Measurements from ENCODE around the gene COA1.

Gene COA1

GRCh38 chr7:43618073-43618472 is 111.2 kb downstream of the COA1 start:
- Histone ChIP-seq H3K27me3 (ENCODE audit: insufficient read depth, poor library complexity, severe bottlenecking) (no peaks in the 10 kb centered on the region), H3K4me1 (ENCODE audit: insufficient read depth, poor library complexity, severe bottlenecking) (peaks cover 14% of the 10 kb centered on the region), H3K4me3 (ENCODE audit: severe bottlenecking) (no peak overlapping the region), H3K36me3 (ENCODE audit: low read depth) (peaks cover 100% of the 10 kb centered on the region), H3K27ac (ENCODE audit: poor library complexity, severe bottlenecking) (peak overlapping the region; percentile 38), H3K9me3 (ENCODE audit: severe bottlenecking) (no peaks in the 10 kb centered on the region)
- no peak for TF ChIP-seq CTCF (IDR thresholded peaks at IDR 0.05; ENCODE audit: poor library complexity, severe bottlenecking)
- no peak for DNase-seq (ENCODE audit: low spot score)
- ATAC-seq (ENCODE audit: low read depth) = peak; percentile 25; the same call in 2 of the 3 replicates

DNA sequence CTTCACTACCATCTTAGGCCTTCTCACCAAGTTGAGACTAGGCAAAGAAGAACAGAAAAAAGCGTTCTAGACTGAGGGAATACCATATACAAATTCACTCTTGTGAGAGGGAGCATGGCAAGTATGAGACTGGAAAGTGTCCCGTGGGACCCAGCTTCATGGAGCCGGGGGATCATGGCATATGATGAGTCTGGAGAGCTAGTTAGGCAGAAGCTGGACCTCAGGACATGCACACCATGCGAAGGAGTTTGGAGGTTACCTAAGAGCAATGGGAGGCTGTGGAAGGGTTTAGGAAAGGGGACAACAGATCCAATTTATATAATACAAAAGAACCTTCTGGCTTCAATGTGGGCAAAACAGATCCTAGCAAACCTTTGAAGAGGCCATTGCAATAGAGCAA is 112.3 kb downstream of the COA1 start:
- TF ChIP-seq CTCF (IDR thresholded peaks at IDR 0.05; ENCODE audit: poor library complexity, severe bottlenecking) = no peak
- H3K9me3 ChIP-seq (ENCODE audit: severe bottlenecking) = no peaks in the 10 kb centered on the region
- peak overlapping the region; percentile 38 for H3K27ac ChIP-seq (ENCODE audit: poor library complexity, severe bottlenecking)
- H3K4me3 ChIP-seq (ENCODE audit: severe bottlenecking) = no peak overlapping the region
- H3K36me3 ChIP-seq (ENCODE audit: low read depth) = peaks cover 100% of the 10 kb centered on the region
- no peaks in the 10 kb centered on the region for H3K27me3 ChIP-seq (ENCODE audit: insufficient read depth, poor library complexity, severe bottlenecking)
- H3K4me1 ChIP-seq (ENCODE audit: insufficient read depth, poor library complexity, severe bottlenecking) = peaks cover 14% of the 10 kb centered on the region
- ATAC-seq (ENCODE audit: low read depth) = no peak
- no peak for DNase-seq (ENCODE audit: low spot score)

DNA sequence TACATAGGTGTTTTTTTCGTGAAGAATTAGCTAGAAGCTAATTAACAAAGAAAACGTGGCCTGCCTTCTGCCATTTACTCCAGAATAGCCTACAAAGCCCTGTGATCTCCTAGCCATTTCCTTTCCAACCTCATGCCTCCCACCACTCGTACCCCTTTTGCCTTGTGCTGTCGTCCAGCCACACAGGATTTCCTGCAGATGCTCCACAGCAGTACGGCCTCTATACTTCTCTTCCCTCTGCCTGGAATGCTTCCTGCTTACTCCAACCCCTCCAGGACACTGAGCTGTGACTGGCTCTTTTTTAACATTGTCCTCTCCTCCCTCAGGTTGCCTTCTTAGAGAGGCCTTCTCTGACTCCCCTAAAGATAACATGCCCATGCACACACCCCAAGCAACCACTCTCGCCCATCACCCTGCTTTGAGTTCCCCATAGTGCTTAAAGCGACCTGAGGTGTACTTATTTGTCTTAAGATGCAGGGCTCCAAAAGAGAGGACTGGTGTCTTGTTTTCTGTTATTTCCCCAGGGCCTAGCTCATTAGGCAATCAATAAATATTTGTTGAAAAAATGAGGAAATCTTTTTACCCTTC is 113.7 kb downstream of the COA1 start:
- peaks cover 100% of the 10 kb centered on the region for H3K36me3 ChIP-seq (ENCODE audit: low read depth)
- H3K27ac ChIP-seq (ENCODE audit: poor library complexity, severe bottlenecking) = no peak overlapping the region
- H3K9me3 ChIP-seq (ENCODE audit: severe bottlenecking) = no peaks in the 10 kb centered on the region
- H3K27me3 ChIP-seq (ENCODE audit: insufficient read depth, poor library complexity, severe bottlenecking) = no peaks in the 10 kb centered on the region
- no peak for TF ChIP-seq CTCF (IDR thresholded peaks at IDR 0.05; ENCODE audit: poor library complexity, severe bottlenecking)
- no peak for ATAC-seq (ENCODE audit: low read depth)
- H3K4me1 ChIP-seq (ENCODE audit: insufficient read depth, poor library complexity, severe bottlenecking) = peaks cover 14% of the 10 kb centered on the region
- no peak overlapping the region for H3K4me3 ChIP-seq (ENCODE audit: severe bottlenecking)
- no peak for DNase-seq (ENCODE audit: low spot score)

DNA sequence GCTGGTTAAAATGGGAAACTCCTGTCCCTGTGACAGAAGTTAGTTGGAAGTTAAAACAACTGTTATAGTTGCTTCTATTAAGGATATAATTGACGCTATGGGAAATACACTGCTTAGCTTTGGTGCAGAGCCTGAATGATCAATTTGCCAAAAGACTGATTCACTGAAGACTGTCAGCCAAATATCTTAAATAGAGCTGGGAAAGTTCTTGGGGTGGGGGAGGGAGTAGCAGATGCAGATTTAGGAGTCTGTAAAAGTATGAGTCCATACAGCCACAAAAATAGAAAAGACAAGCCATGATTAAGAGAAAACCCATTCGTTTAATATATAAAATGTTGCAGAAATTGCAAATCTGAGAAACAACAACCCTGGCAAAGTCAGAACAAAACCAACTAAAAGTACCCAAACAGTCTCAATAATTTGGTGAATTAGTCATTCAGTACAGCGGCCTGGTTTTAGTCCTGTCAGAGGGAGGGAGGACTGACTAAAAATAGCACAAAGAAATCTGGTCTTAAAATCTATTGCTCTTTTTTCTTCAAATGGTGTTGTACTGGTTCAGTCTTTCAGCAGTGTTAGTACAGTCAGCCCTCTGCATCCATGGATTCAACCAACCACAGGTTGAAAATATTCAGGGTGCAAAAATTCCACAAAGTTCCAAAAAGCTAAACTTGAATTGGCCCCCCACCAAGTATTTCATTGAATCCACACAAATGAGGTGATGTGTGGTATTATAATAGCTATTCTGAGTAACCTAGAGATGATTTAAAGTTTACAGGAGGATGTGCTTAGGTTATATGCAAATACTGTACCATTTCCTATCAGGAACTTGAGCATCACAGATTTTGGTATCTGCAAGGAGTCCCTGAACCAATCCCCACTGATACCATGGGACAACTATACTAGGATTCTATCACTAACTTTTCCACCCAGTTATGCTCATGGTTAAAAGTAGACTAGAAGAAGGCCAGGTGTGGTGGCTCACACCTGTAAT is 116.4 kb downstream of the COA1 start:
- Histone ChIP-seq H3K36me3 (ENCODE audit: low read depth) (peaks cover 99% of the 10 kb centered on the region), H3K4me3 (ENCODE audit: severe bottlenecking) (no peak overlapping the region), H3K4me1 (ENCODE audit: insufficient read depth, poor library complexity, severe bottlenecking) (peaks cover 7% of the 10 kb centered on the region), H3K27me3 (ENCODE audit: insufficient read depth, poor library complexity, severe bottlenecking) (no peaks in the 10 kb centered on the region), H3K27ac (ENCODE audit: poor library complexity, severe bottlenecking) (no peak overlapping the region), H3K9me3 (ENCODE audit: severe bottlenecking) (no peaks in the 10 kb centered on the region)
- TF ChIP-seq CTCF (IDR thresholded peaks at IDR 0.05; ENCODE audit: poor library complexity, severe bottlenecking) = no peak
- no peak for ATAC-seq (ENCODE audit: low read depth)
- no peak for DNase-seq (ENCODE audit: low spot score)
